CD4-positive, alpha-beta T cell treated with Interleukin-21 for 1 hour (primary cell): ENCODE data around the gene RMRP.

Experiments
- DNase-seq: peaks from one replicate; pipeline ENCODE4 v3.0.0-alpha.2; 2020

RMRP gene

DNA sequence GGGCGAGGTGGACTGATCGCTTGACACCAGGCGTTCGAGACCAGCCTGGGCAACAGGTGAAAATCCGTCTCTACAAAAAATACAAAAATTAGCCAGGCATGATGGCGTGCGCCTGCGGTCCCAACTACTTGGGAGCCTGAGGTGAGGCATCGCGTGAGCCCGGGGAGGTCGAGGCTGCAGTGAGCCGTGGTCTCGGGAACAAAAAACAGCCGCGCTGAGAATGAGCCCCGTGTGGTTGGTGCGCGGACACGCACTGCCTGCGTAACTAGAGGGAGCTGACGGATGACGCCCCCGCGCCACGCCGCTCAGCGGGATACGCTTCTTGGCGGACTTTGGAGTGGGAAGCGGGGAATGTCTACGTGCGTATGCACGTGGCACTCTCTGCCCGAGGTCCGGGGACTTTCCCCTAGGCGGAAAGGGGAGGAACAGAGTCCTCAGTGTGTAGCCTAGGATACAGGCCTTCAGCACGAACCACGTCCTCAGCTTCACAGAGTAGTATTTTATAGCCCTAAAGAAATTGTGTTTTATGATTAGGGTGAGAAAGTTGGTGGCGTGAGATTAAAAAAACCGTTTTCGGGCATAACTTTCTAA lies at the start of gene RMRP:
Gene RMRP, minus strand, starts transcription at position 474 of the 591 bp plus-strand sequence.
- DNase-seq = peak; percentile 93

DNA sequence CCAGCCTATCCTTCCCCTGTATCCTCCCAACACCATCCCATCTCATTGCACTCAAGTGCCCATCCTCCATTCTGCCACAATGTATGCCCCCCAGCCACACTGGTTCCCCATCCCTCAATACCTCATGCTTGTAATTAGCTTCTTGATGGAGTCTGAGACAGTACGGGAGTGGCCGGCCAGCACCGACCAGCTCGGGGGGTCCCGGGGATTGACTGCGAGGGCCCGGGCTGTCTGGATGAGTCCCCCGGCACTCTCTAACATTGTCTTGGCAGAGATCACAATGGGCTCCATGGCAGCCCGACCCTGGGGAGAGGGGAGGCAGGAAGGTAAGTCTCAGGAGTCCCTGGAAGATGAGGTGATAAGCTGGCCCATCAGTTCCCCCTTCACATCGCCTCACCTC lies 49.1 kb upstream of the RMRP start:
- no peak for DNase-seq

DNA sequence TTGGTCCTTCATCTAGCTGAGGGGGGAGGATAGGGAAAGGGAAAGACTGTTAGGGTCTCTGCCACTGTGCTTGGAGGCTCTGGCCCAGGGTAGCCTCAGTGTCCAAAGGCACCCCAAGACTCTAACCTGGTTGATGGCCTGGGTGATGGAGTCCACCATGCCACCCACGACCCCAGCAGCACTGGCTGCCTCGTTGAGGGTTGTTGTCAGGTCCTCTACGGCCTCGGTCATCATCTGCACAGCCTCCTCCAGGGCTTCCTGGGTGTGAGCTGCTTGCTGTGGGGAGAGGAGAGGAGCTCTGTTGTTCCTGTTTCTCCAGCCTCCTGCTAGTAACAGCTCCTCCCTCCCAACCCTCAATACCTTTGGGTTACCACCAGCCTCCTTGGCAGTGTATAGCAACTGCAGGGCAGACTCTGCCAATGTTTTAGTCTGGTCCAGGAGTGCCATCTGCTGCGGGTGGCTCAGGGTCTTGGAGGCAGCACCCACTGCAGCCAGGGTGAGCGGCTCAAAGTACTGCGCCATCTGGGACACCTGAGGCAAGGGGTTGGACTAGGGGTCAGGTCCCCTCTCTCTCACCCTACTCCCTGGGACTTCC lies 48.1 kb upstream of the RMRP start:
- DNase-seq = no peak

DNA sequence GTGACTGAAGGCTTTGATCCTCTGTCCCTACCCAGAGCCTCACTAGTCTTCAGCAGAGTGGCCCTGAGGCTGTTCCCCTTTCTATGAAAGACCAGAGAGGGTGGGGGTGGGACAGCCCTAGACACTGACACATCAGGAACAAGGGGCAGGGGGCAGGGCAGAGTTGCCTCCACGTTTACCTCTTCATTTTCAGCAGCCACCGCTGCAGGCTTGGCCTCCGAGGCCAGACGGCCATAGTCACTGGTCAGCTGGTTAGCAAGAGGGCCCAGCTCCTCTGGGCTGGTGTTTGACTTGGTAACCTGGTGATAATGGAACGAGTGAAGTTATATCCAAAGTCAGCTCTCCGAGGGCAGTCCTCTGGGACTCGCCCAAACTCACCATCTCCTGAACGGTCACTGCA lies 47.6 kb upstream of the RMRP start:
- DNase-seq = no peak

DNA sequence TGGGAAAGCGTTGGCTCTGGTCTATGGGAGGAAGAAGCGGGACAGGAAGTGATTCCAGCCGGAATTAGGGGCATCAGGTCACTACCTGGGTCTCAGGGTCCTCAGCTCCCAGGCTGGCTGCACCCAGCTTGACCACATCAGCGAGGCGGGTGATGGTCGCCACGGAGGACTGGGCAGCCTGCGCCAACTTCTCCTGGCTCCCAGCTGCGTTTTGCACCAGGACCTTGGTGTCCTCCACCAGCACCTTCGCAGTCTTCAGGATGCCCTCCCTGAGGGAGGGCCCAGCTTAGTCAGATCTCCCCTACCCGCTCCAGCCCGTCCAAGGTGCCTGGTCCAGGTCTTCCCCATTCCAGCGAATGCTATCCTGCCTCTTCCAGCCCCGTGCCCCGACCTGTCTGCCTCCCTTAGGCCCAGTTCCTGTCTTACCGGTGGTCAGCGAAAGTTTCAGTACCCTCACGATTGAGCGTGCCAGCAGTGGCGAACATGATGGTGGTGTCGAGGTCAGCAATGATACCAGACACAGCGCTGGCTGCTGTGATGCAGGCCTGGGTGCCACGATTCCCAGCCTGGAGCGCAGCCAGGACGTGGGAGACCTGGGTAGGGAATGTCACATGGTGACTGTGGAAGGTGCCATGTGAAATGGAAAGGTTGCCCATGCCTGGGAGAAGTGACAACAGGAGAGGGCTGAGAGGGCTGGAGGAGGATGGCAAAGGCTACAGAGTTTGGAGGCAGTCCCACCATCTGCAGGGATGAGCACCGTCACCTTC lies 46.3 kb upstream of the RMRP start:
- no peak for DNase-seq

DNA sequence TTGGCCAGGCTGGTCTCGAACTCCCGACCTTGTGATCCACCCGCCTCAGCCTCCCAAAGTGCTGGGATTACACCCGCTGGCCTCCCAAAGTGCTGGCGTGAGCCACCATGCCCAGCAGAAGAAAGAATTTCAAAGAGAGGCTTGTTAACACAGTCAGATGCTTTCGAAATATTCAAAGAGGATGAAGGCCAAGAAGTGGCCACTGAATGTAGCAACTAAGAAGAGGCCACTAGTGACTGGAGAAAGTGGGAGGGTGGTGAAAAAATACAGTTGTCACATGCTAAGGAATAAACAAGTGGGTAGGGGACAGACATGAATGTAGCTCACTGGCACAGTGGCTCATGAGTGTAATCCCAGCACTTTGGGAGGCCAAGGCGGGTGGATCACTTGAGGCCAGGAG lies 44.9 kb upstream of the RMRP start:
- DNase-seq = no peak

DNA sequence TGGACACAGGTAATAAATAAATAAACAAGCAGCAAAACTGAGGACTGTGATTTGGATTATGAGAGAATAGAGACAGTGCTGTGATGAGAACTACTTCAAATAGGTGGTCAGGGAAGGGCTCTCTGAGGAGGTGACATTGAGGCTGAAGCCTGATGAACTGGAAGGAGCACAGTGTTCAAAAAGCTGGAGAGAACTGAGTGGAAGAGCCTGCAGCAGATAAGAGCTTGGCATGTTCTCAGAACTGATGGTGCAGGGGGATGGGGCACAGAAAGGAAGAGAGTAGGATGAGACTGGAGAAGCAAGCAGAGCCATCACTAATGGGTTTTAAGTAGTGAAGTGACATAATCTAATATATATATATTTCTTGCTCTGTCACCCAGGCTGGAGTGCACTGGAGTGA lies 43.1 kb upstream of the RMRP start:
- no peak for DNase-seq

DNA sequence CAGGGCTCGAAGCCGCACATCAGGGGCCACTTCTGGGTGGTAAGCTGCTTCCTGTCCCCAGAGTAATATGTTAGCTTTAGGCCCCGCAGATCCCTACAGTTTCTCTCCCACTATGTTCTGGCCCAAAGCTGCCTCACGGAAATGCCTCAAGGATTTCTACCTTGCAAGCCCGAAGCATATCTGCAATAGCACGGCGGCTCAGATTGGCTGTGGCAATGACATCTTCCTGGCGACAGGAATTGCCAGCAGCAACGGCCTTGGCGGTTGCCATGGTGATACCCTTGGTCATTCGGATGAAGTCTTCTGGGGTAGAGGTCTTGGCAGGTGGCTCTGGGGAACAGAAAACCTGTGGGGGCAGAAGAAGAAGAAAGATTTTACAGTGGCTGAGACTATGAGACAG lies 42.2 kb upstream of the RMRP start:
- DNase-seq = no peak

DNA sequence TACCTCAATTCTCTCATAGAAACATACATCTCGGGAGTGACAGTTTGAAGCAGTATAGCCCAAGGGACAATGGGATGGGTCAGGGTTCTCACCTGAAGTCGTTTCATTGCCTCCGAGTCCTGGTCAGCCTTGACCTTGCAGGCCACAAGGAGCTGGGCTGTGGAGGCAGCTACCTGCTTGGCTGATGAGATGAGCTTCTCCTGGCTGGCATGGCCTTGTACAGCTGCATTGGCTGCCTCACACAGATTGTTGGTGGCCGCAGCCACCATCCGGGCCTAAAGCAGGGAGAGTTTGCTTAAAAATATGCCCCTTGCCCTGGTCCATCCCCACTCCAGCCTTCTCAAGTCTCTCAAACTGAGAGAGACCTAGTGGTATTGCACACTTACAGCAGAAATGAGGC lies 40.4 kb upstream of the RMRP start:
- no peak for DNase-seq

DNA sequence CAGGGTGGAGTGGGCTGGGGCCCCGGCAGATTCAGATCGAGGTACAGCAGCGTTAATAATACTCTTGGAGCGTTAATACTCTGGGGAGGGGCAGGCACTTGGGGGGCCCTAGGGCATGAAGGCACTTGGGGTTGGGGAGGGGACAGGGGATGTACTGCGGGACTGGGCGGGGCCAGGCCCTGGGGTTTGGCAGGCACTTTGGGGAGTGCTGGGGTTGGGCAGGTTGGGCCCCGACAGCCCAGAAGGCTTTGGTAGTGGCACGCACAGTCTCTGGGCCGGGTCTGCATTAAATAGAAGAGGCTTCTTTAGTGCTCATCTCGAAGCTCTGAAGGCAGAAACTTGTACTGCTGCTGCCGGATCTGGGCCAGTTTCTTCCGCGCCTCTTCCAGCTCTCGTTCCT lies 39.7 kb upstream of the RMRP start:
- no peak for DNase-seq

DNA sequence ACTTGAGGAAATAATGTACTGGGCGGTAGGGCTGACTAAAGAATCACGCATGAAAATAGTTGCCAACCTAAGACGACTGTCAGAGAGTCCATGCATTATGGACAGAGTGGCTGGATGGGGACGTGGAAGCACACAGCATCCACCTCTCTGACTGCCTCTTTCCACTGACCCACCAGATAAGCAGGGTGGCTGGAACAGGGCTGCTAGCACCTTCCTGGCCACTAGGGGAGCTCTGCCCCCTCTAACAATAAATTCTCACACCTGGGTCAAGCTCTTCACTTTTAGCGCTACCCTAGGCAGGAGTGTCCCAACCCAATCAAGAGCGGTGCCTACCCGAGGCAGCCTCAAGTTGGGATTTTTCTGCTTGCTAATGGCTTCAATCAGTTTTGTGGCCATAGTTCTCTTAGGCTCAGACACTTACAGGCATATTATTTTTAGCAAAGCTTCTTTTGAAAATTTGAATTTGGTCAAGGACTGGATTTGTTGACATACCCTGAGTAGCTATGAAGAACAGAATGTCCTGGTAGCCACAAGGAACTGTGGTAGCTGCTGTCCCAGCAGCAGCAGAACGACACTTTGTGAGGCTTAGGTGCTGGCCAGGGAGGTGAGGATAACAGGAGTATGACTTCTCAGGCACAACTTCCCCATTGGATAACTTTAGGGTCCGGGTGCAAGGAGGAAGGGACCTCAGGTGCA lies 38.8 kb upstream of the RMRP start:
- peak; percentile 69 for DNase-seq

DNA sequence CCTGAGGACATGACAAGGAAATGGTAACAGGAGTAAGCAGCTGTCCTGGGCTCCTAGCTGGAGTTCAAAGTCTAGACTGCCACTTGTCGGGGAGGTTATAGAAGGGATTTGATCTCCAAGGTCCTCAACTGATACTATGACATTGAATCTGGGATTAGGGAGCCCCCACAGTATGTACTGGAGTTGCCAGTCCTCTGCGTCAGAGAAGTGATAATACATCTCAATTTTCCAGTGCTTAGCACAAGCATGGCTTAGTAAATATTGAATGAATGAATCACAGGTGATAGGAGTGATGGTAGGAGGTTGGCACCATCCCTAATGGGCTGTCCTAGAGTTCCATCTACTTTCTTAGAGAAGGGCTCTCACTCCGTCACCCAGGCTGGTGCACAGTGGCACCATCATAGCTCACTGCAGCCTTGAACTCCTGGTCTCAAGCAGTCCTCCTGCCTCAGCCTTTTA lies 38.2 kb upstream of the RMRP start:
- DNase-seq = no peak

DNA sequence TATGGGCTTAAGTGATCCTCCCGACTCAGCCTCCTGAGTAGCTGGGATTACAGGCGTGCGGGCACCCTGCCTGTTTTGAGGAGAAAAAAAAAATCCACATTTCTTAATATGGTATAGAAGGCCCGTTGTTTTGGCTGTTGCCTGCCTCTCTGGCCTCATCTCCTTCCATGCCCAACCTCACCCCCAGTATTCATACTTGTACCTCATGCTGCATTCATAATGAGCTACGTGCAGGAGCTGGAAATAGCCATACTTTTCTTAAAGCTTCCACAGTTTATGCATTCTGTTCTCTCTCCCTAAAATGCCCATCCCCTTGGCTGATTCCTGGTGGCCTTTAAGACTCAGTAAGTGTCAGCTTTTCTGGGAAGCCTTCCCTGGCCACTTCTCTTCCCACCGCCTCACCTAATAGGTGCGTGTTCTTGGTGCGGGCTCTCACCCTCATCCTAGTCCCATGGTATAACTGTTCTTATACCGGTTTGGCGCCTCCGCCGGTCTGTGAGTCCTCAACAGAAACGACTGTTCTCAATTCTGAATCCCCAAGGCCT lies 34.0 kb upstream of the RMRP start:
- DNase-seq = no peak

DNA sequence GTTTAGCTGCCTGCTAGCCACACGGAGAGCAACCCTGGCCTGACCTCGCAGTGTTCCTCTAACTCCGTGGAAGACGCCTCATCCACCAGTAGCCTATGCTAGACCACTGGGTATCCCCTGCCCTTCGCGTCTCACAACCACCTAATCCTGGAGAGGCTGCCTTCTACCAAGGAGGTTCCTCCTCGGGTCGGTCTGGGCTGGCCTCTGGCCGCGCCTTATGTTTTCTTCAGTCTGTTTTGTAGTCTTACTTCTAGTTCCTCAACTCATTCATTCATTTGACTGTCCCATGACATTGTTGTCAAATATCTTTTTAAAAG lies 33.5 kb upstream of the RMRP start:
- DNase-seq = no peak

DNA sequence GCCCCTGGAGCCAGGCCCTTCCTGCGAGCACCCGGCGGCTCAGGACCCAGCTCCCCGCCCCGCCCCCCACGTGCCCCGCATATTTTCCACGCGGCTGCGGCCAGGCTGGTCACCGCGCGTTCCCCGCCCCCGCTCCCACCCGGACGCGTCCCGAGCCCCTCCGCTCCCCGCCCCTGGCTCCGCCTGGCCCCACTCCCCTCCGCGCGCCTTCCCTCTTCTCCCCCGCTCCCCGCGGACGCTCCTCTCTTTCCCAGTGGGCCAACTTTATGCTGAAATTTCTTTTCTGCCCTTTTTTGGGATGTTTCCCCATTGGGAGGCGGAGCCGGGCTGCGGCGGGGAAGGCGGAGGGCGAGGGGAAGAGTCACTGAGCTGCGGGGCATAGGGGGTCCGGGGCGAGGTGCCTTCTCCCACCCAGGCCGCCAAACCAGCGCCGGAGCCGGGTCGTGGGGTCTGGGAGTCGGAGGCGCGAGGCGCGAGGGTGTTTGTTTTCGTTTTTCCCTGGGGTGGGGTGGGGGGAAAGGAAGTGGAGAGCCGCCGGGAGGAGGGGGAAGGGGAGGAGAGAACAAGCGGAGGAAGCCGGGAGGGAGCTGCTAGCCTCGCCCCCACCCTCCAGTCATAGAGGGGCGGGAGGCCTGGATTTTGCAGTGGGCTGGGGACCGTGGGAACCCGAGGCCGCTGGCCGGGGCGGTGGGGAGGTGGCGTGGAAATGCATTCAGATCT lies 33.0 kb upstream of the RMRP start:
- DNase-seq = peak; percentile 34

DNA sequence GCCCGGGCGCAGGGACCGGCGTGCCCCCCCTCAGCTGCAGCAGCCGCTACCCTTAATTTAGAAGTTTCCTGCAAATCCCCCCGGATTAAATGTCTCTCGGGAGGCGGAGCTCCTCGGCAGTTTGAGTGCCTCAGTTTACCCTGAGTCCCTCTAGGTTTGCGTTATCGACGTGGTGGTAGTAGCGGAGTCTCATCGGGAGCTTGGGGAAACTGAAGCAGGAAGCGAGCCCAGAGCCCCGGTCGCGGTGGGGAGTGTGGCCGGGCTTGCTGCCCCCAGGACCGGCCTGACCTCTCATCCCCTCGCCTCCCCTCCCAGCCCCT lies 32.4 kb upstream of the RMRP start:
- no peak for DNase-seq

DNA sequence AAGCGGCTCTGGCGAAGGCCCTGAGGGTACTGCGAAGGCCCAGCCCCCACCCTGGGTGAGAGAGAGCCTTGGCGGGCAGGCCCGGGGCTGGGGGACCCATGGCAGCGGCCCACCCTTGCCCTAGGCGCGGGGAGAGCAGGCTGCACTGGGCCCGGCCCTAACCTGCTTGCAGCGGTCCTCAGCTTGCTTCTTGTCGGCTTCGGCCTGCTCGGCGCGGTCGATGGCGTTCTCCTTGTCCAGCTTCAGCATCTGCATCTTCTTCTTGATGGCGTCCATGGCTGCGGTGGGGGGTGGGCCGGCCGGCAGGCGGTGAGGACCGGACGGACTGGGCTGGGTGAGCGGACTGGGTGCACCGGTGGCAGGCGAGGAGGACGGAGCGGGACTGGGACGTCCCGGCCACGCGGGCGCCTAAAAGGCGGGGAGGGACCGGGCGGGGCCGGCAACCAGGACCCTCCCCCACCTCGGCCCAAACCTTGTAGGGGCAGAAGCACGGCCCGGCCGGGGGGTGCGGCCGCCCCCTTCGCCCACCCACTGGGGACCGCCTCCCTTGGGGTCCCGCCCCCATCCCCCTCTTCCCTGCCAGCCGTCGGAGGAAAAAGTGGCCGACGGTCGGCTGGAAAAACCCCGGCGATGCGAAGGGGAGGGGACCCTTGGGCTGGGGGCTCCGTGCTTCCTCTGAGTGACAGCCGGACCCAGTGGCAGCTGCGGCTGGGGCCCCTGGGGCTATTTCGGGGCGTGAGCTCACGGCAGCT lies 31.9 kb upstream of the RMRP start, which contains the start of gene TPM2:
Gene TPM2, minus strand, starts transcription at position 384 of the 752 bp plus-strand sequence. Its CDS starts 108 bp downstream, at position 276.
- no peak for DNase-seq

DNA sequence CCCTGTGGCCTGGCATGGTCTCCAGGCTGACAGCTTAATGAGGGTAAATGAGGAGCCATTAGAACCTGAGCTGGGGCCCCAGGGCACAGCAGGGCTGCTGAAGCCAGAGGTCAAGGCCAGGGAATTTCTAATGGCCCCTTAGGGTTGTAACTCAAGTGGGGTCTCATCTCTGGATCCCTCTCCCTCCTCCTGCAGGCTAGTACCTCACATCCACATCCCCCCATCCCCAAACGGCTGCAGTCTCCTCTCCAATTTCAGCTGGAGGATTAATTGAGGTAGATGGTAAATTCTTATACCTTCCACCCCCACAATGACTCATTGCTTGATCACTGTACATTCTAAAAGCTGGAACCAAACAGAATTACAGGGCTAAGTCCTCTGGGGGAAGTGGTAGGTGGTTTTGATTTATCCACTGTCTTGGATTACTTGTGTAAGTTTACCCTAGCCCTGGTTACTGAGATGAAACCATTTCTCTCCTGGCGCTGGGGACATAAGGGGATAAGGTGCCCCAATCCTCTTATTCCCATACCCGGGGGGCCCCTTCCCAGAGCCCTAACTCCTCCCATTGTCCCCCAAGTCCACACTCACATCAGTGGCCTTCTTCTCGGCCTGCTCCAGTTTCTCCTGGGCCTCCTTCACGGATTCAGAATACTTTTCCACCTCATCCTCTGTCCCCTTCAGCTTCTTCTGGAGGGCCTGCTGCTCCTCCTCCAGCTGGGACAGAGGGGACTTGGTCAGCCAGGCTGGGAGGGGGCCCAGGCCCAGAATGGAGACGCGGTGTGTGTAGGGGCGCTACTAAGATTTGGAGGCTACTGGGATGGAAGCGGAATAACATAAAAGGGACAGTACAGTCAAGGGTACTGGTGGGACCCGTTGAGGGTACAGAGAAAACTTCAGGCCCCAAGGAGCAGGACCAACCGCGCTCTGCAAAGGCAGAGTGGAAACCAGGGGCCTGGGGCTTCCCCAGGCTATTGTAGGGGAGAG lies 31.0 kb upstream of the RMRP start:
- DNase-seq = no peak

DNA sequence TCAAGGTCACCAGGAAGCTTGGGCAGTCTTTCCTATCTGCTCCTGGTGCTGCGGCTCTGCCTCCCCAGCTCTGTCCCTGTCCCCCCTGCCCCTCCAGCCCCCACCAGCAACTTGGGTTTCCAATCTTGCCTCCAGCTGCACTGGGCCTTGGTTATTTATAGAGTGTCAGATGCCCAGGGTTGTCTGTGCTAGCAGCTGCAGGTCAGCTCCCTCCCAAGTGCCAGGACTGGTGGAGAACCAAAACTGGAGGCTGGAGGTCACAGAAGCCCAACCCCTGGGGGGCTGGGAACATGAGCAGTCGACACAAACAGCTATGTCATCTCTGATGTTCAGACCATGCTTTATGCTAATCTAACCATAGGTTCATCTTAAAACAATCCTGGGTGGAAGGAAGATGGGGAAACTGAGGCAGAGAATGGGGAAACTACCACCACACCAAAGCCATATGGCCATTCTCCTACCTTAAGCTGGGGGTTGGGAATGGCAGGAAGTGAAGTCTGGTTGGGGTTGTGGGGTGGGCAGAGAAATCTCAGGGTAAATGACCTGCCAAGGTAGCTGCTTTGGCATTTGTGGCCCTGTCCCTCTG lies 30.2 kb upstream of the RMRP start:
- DNase-seq = no peak

DNA sequence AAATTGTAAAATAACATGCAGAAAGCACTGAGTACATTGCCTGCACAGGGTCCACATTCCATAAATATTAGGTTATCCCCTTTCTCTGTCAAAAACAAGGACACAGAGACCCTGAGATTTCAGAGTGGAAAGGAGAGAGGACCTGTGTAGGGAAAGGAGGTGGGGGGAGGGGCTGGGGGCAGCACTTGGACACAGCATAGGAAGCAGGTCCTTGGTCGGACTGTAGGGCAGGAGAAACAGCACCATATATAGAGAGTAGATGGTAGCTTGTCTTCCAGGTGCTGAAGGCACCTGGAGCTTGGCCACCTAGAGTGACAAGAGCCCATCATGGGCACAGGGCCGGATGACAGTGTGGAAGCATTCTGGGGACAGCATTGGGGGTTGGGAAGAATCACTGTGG lies 29.5 kb upstream of the RMRP start:
- DNase-seq = no peak
